BLaER1 treated with 17β-estradiol and CSF1 and Interleukin-3, amounts not matched to agents 10 nM and 100 nM (cell line): ENCODE data around the gene PALB2.

Experiments used
- H3K27ac ChIP-seq, 11 experiments: shearing (Covaris generic); formaldehyde crosslinking; 2 replicates each; pipeline ENCODE4 v1.8.1; 2022
- H3K27me3 ChIP-seq, 11 experiments: shearing (Covaris generic); formaldehyde crosslinking; 2 replicates each; pipeline ENCODE4 v1.8.1; 2022
- H3K36me3 ChIP-seq, 11 experiments: shearing (Covaris generic); formaldehyde crosslinking; 2 replicates each; pipeline ENCODE4 v1.8.1; 2022
- H3K4me1 ChIP-seq, 10 experiments: shearing (Covaris generic); formaldehyde crosslinking; 2 replicates each; pipeline ENCODE4 v1.8.1; 2022
- H3K4me2 ChIP-seq, 11 experiments: shearing (Covaris generic); formaldehyde crosslinking; 2 replicates each; pipeline ENCODE4 v1.8.1; 2022
- H3K4me3 ChIP-seq, 10 experiments: shearing (Covaris generic); formaldehyde crosslinking; 2 replicates each; pipeline ENCODE4 v1.8.1; 2022
- H3K9ac ChIP-seq, 11 experiments: shearing (Covaris generic); formaldehyde crosslinking; 2 replicates each; pipeline ENCODE4 v1.8.1; 2022
- H3K9me3 ChIP-seq, 11 experiments: shearing (Covaris generic); formaldehyde crosslinking; replicated peaks in 1 of 11; 2 replicates each; pipeline ENCODE4 v1.8.1; 2022
- H4K20me1 ChIP-seq, 11 experiments: shearing (Covaris generic); formaldehyde crosslinking; 2 replicates each; pipeline ENCODE4 v1.8.1; 2022
- Cebpa-rat ChIP-seq, 11 experiments: shearing (Covaris generic); IDR thresholded peaks; 2 replicates each; pipeline ENCODE4 v1.8.1; 2022

PALB2 gene

GRCh38 chr16:23580391-23580790, 60.7 kb downstream of the PALB2 start:
- Histone ChIP-seq H3K9me3 (no peaks in the 10 kb centered on the region), H4K20me1 (peaks cover 0 to 75% (median 35%) of the 10 kb centered on the region in 11 experiments; a peak in 16 of 22 replicates), H3K4me2 (no peak overlapping the region), H3K36me3 (peaks cover 57 to 93% (median 80%) of the 10 kb centered on the region in 11 experiments), H3K4me1 (peaks cover 0 to 6% (median 0%) of the 10 kb centered on the region in 10 experiments; a peak in 1 of 20 replicates), H3K9ac (no peak overlapping the region), H3K27ac (no peak overlapping the region), H3K4me3 (no peak overlapping the region), H3K27me3 (no peaks in the 10 kb centered on the region)
- no peak for TF ChIP-seq Cebpa-rat (IDR thresholded peaks at IDR 0.05)

- peaks cover 57 to 93% (median 80%) of the 10 kb centered on the region in 11 experiments for H3K36me3 ChIP-seq
- H3K9me3 ChIP-seq = no peaks in the 10 kb centered on the region
- no peak overlapping the region for H3K27ac ChIP-seq
- TF ChIP-seq Cebpa-rat (IDR thresholded peaks at IDR 0.05) = no peak
- no peak overlapping the region for H3K9ac ChIP-seq
- peaks cover 0 to 75% (median 26%) of the 10 kb centered on the region in 11 experiments; a peak in 15 of 22 replicates for H4K20me1 ChIP-seq
- peaks cover 0 to 6% (median 0%) of the 10 kb centered on the region in 10 experiments; a peak in 1 of 20 replicates for H3K4me1 ChIP-seq
- H3K27me3 ChIP-seq = no peaks in the 10 kb centered on the region
- no peak overlapping the region for H3K4me2 ChIP-seq
- no peak overlapping the region for H3K4me3 ChIP-seq
Measured at GRCh38 chr16:23579371-23579770, 61.7 kb downstream of the PALB2 start.

- no peaks in the 10 kb centered on the region for H3K27me3 ChIP-seq
- H3K9me3 ChIP-seq = no peaks in the 10 kb centered on the region
- H3K9ac ChIP-seq = no peak overlapping the region; a peak in 1 of 22 replicates
- peaks cover 0 to 6% (median 0%) of the 10 kb centered on the region in 10 experiments; a peak in 1 of 20 replicates for H3K4me1 ChIP-seq
- H3K4me2 ChIP-seq = no peak overlapping the region
- peaks cover 63 to 99% (median 88%) of the 10 kb centered on the region in 11 experiments for H3K36me3 ChIP-seq
- H4K20me1 ChIP-seq = peaks cover 0 to 82% (median 32%) of the 10 kb centered on the region in 11 experiments; a peak in 17 of 22 replicates
- H3K27ac ChIP-seq = no peak overlapping the region
- no peak overlapping the region for H3K4me3 ChIP-seq
- no peak for TF ChIP-seq Cebpa-rat (IDR thresholded peaks at IDR 0.05)
Measured at GRCh38 chr16:23578101-23578830, 62.8 kb downstream of the PALB2 start.

- Histone ChIP-seq H3K9ac (no peak overlapping the region), H3K27me3 (no peaks in the 10 kb centered on the region), H3K4me2 (no peak overlapping the region), H3K36me3 (peaks cover 71 to 99% (median 96%) of the 10 kb centered on the region in 11 experiments), H3K4me1 (peaks cover 0 to 6% (median 0%) of the 10 kb centered on the region in 10 experiments; a peak in 1 of 20 replicates), H3K4me3 (no peak overlapping the region), H4K20me1 (peaks cover 0 to 90% (median 36%) of the 10 kb centered on the region in 11 experiments; a peak in 17 of 22 replicates), H3K27ac (no peak overlapping the region), H3K9me3 (no peaks in the 10 kb centered on the region)
- TF ChIP-seq Cebpa-rat (IDR thresholded peaks at IDR 0.05) = no peak
Measured at GRCh38 chr16:23577493-23577892, 63.6 kb downstream of the PALB2 start.

- Histone ChIP-seq H3K4me2 (no peak overlapping the region), H3K4me3 (no peak overlapping the region), H3K27ac (no peak overlapping the region), H3K9me3 (no peaks in the 10 kb centered on the region), H4K20me1 (peaks cover 12 to 90% (median 43%) of the 10 kb centered on the region in 11 experiments; a peak in 17 of 22 replicates), H3K4me1 (peaks cover 0 to 20% (median 7%) of the 10 kb centered on the region in 10 experiments; a peak in 10 of 20 replicates), H3K36me3 (peaks cover 70 to 99% (median 90%) of the 10 kb centered on the region in 11 experiments), H3K27me3 (no peaks in the 10 kb centered on the region), H3K9ac (no peak overlapping the region)
- no peak for TF ChIP-seq Cebpa-rat (IDR thresholded peaks at IDR 0.05)
Measured at GRCh38 chr16:23575834-23576233, 65.3 kb downstream of the PALB2 start.

- Histone ChIP-seq H3K4me3 (no peak overlapping the region), H3K9me3 (no peaks in the 10 kb centered on the region), H3K27ac (no peak overlapping the region), H3K9ac (no peak overlapping the region), H3K4me1 (peaks cover 0 to 39% (median 12%) of the 10 kb centered on the region in 10 experiments; a peak in 11 of 20 replicates), H3K27me3 (no peaks in the 10 kb centered on the region), H4K20me1 (peaks cover 12 to 91% (median 27%) of the 10 kb centered on the region in 11 experiments; a peak in 17 of 22 replicates), H3K4me2 (no peak overlapping the region), H3K36me3 (peaks cover 69 to 99% (median 88%) of the 10 kb centered on the region in 11 experiments)
- TF ChIP-seq Cebpa-rat (IDR thresholded peaks at IDR 0.05) = no peak
Measured at GRCh38 chr16:23573817-23574216, 67.3 kb downstream of the PALB2 start.

GRCh38 chr16:23572394-23572793, 68.7 kb downstream of the PALB2 start:
- peaks cover 0 to 34% (median 12%) of the 10 kb centered on the region in 10 experiments; a peak in 11 of 20 replicates for H3K4me1 ChIP-seq
- TF ChIP-seq Cebpa-rat (IDR thresholded peaks at IDR 0.05) = no peak
- no peak overlapping the region for H3K4me3 ChIP-seq
- no peak overlapping the region for H3K9ac ChIP-seq
- H4K20me1 ChIP-seq = peaks cover 7 to 79% (median 20%) of the 10 kb centered on the region in 11 experiments; a peak in 15 of 22 replicates
- no peaks in the 10 kb centered on the region for H3K9me3 ChIP-seq
- H3K27ac ChIP-seq = no peak overlapping the region
- H3K4me2 ChIP-seq = no peak overlapping the region
- no peaks in the 10 kb centered on the region for H3K27me3 ChIP-seq
- H3K36me3 ChIP-seq = peaks cover 74 to 99% (median 90%) of the 10 kb centered on the region in 11 experiments

GRCh38 chr16:23571895-23572294, 69.2 kb downstream of the PALB2 start:
- Histone ChIP-seq H4K20me1 (peaks cover 7 to 79% (median 20%) of the 10 kb centered on the region in 11 experiments; a peak in 15 of 22 replicates), H3K4me3 (no peak overlapping the region)

GRCh38 chr16:23570992-23571632, 70.0 kb downstream of the PALB2 start:
- Histone ChIP-seq H3K36me3 (peaks cover 83 to 99% (median 90%) of the 10 kb centered on the region in 11 experiments), H3K9ac (no peak overlapping the region)
- no peak for TF ChIP-seq Cebpa-rat (IDR thresholded peaks at IDR 0.05)

More at GRCh38 chr16:23571895-23572294, 69.2 kb downstream of the PALB2 start:
- Histone ChIP-seq H3K27me3 (no peaks in the 10 kb centered on the region), H3K9me3 (no peaks in the 10 kb centered on the region), H3K4me1 (peaks cover 0 to 34% (median 12%) of the 10 kb centered on the region in 10 experiments; a peak in 11 of 20 replicates), H3K9ac (no peak overlapping the region), H3K27ac (no peak overlapping the region), H3K36me3 (peaks cover 79 to 99% (median 90%) of the 10 kb centered on the region in 11 experiments), H3K4me2 (peak overlapping the region in 4 of 11 experiments; percentile 71 to 81 (median 76); a peak in 5 of 22 replicates)
- no peak for TF ChIP-seq Cebpa-rat (IDR thresholded peaks at IDR 0.05)

More at GRCh38 chr16:23570992-23571632, 70.0 kb downstream of the PALB2 start:
- Histone ChIP-seq H4K20me1 (peaks cover 7 to 72% (median 20%) of the 10 kb centered on the region in 11 experiments; a peak in 15 of 22 replicates), H3K9me3 (no peaks in the 10 kb centered on the region), H3K27me3 (no peaks in the 10 kb centered on the region), H3K4me1 (peaks cover 0 to 34% (median 12%) of the 10 kb centered on the region in 10 experiments; a peak in 11 of 20 replicates), H3K4me3 (no peak overlapping the region), H3K4me2 (peak overlapping the region in 5 of 11 experiments; percentile 71 to 81 (median 77); a peak in 10 of 22 replicates), H3K27ac (peak overlapping the region in 4 of 11 experiments; percentile 4 to 57 (median 29); a peak in 5 of 22 replicates)
